ENCODE measurements around the gene ATXN10.

Gene ATXN10

GRCh38 chr22:45696227-45696626 lies 24.6 kb downstream of the ATXN10 start:
- TF ChIP-seq CTCF (IDR thresholded peaks at IDR 0.05; ENCODE audit: insufficient read depth, missing control alignments), result no peak
- FAIRE-seq (no peak), DNase-seq (ENCODE audit: insufficient read length, low spot score) (no peak)

- DNase-seq (ENCODE audit: insufficient read length, low spot score) (no peak), FAIRE-seq (no peak)
- no peak for TF ChIP-seq CTCF (IDR thresholded peaks at IDR 0.05; ENCODE audit: insufficient read depth, missing control alignments)
Measured at GRCh38 chr22:45698094-45698493, 26.5 kb downstream of the ATXN10 start.

- DNase-seq (ENCODE audit: insufficient read length, low spot score) (no peak), FAIRE-seq (no peak)
- no peak for TF ChIP-seq CTCF (IDR thresholded peaks at IDR 0.05; ENCODE audit: insufficient read depth, missing control alignments)
Measured at GRCh38 chr22:45702981-45703380, 31.3 kb downstream of the ATXN10 start.

GRCh38 chr22:45703758-45704157 lies 32.1 kb downstream of the ATXN10 start:
- FAIRE-seq, result no peak
- DNase-seq (ENCODE audit: insufficient read length, low spot score), result no peak
- no peak for TF ChIP-seq CTCF (IDR thresholded peaks at IDR 0.05; ENCODE audit: insufficient read depth, missing control alignments)

GRCh38 chr22:45704648-45705047 lies 33.0 kb downstream of the ATXN10 start:
- DNase-seq (ENCODE audit: insufficient read length, low spot score) (no peak), FAIRE-seq (no peak)
- no peak for TF ChIP-seq CTCF (IDR thresholded peaks at IDR 0.05; ENCODE audit: insufficient read depth, missing control alignments)

GRCh38 chr22:45707605-45708004 lies 36.0 kb downstream of the ATXN10 start:
- FAIRE-seq (no peak), DNase-seq (ENCODE audit: insufficient read length, low spot score) (no peak)
- no peak for TF ChIP-seq CTCF (IDR thresholded peaks at IDR 0.05; ENCODE audit: insufficient read depth, missing control alignments)

- no peak for FAIRE-seq
- no peak for DNase-seq (ENCODE audit: insufficient read length, low spot score)
- no peak for TF ChIP-seq CTCF (IDR thresholded peaks at IDR 0.05; ENCODE audit: insufficient read depth, missing control alignments)
Measured at GRCh38 chr22:45708145-45708544, 36.5 kb downstream of the ATXN10 start.

Data from D721Med (cell line).